Nephron (organoid): ENCODE results near the gene RELL2.

ENCODE experiments used
- H3K27ac Mint-ChIP-seq, 3 experiments: 2 replicates each; pipeline ENCODE4 v1.8.0; 2020; ENCODE audit warnings: mixed read lengths in 3 of 3, mild to moderate bottlenecking in 2 of 3, moderate library complexity in 1 of 3
- H3K27me3 Mint-ChIP-seq: 2 replicates; pipeline ENCODE4 v1.8.0; 2021; ENCODE audit warnings: low read depth, mild to moderate bottlenecking, moderate library complexity, mixed read lengths
- H3K36me3 Mint-ChIP-seq: 2 replicates; pipeline ENCODE4 v1.8.0; 2020; ENCODE audit warnings: low read depth, mixed read lengths
- H3K4me1 Mint-ChIP-seq: 2 replicates; pipeline ENCODE4 v1.8.0; 2020; ENCODE audit warnings: mixed read lengths
- H3K4me3 Mint-ChIP-seq, 3 experiments: 2 replicates each; pipeline ENCODE4 v1.8.0; 2020; ENCODE audit warnings: mild to moderate bottlenecking in 3 of 3, mixed read lengths in 3 of 3, moderate library complexity in 2 of 3
- H3K9me3 Mint-ChIP-seq: 2 replicates; pipeline ENCODE4 v1.8.0; 2020; ENCODE audit warnings: mixed read lengths
- CTCF ChIP-seq, 3 experiments: fragments of 200-600 bp; sonication (generic); IDR thresholded peaks; one replicate each; pipeline ENCODE4 v1.5.0; 2021; ENCODE audit warnings: antibody characterized with exemption in 3 of 3; ENCODE audit not compliant: unreplicated experiment in 3 of 3

The RELL2 gene

GRCh38 chr5:141662028-141662427, 25.2 kb downstream of the RELL2 start:
- no peak overlapping the region for H3K27ac Mint-ChIP-seq
- H3K4me3 Mint-ChIP-seq = no peak overlapping the region
- peaks cover 4% of the 10 kb centered on the region for H3K27me3 Mint-ChIP-seq
- peaks cover 11% of the 10 kb centered on the region for H3K36me3 Mint-ChIP-seq
- TF ChIP-seq CTCF (IDR thresholded peaks at IDR 0.05; ENCODE audit: unreplicated experiment in 3 of 3) = no peak
- no peaks in the 10 kb centered on the region for H3K4me1 Mint-ChIP-seq
- no peaks in the 10 kb centered on the region for H3K9me3 Mint-ChIP-seq

- H3K36me3 Mint-ChIP-seq = peaks cover 7% of the 10 kb centered on the region
- no peak overlapping the region for H3K27ac Mint-ChIP-seq
- H3K9me3 Mint-ChIP-seq = no peaks in the 10 kb centered on the region
- no peak for TF ChIP-seq CTCF (IDR thresholded peaks at IDR 0.05; ENCODE audit: unreplicated experiment in 3 of 3)
- H3K27me3 Mint-ChIP-seq = peaks cover 6% of the 10 kb centered on the region
- no peaks in the 10 kb centered on the region for H3K4me1 Mint-ChIP-seq
- H3K4me3 Mint-ChIP-seq = no peak overlapping the region
Measured at GRCh38 chr5:141663506-141663905, 26.7 kb downstream of the RELL2 start.

- TF ChIP-seq CTCF (IDR thresholded peaks at IDR 0.05; ENCODE audit: unreplicated experiment in 3 of 3) = peak; percentile 83 to 91 (median 90)
- Mint-ChIP-seq H3K4me1 (no peaks in the 10 kb centered on the region), H3K36me3 (peaks cover 10% of the 10 kb centered on the region), H3K4me3 (no peak overlapping the region), H3K27me3 (peaks cover 7% of the 10 kb centered on the region), H3K9me3 (no peaks in the 10 kb centered on the region), H3K27ac (no peak overlapping the region)
Measured at GRCh38 chr5:141664733-141665461, 28.1 kb downstream of the RELL2 start.

- no peak for TF ChIP-seq CTCF (IDR thresholded peaks at IDR 0.05; ENCODE audit: unreplicated experiment in 3 of 3)
- Mint-ChIP-seq H3K9me3 (no peaks in the 10 kb centered on the region), H3K27ac (no peak overlapping the region)
Measured at GRCh38 chr5:141665995-141666940, 29.5 kb downstream of the RELL2 start.

GRCh38 chr5:141668601-141669265, 31.9 kb downstream of the RELL2 start:
- no peak overlapping the region for H3K27ac Mint-ChIP-seq
- no peaks in the 10 kb centered on the region for H3K4me1 Mint-ChIP-seq
- H3K4me3 Mint-ChIP-seq = no peak overlapping the region
- H3K27me3 Mint-ChIP-seq = peaks cover 7% of the 10 kb centered on the region
- peaks cover 6% of the 10 kb centered on the region for H3K36me3 Mint-ChIP-seq
- H3K9me3 Mint-ChIP-seq = no peaks in the 10 kb centered on the region
- no peak for TF ChIP-seq CTCF (IDR thresholded peaks at IDR 0.05; ENCODE audit: unreplicated experiment in 3 of 3)

More at GRCh38 chr5:141665995-141666940, 29.5 kb downstream of the RELL2 start:
- peaks cover 10% of the 10 kb centered on the region for H3K36me3 Mint-ChIP-seq
- peaks cover 7% of the 10 kb centered on the region for H3K27me3 Mint-ChIP-seq
- no peaks in the 10 kb centered on the region for H3K4me1 Mint-ChIP-seq
- H3K4me3 Mint-ChIP-seq = no peak overlapping the region
